Measurements from ENCODE around the gene BICDL1.
A peak's percentile ranks its signal among the peaks of the same experiment; 100 is the strongest.

The BICDL1 gene, protein sequence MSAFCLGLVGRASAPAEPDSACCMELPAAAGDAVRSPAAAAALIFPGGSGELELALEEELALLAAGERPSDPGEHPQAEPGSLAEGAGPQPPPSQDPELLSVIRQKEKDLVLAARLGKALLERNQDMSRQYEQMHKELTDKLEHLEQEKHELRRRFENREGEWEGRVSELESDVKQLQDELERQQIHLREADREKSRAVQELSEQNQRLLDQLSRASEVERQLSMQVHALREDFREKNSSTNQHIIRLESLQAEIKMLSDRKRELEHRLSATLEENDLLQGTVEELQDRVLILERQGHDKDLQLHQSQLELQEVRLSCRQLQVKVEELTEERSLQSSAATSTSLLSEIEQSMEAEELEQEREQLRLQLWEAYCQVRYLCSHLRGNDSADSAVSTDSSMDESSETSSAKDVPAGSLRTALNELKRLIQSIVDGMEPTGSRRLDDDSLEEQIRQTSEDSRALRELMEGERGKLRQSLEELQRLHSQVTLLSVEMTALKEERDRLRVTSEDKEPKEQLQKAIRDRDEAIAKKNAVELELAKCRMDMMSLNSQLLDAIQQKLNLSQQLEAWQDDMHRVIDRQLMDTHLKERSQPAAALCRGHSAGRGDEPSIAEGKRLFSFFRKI

DNA sequence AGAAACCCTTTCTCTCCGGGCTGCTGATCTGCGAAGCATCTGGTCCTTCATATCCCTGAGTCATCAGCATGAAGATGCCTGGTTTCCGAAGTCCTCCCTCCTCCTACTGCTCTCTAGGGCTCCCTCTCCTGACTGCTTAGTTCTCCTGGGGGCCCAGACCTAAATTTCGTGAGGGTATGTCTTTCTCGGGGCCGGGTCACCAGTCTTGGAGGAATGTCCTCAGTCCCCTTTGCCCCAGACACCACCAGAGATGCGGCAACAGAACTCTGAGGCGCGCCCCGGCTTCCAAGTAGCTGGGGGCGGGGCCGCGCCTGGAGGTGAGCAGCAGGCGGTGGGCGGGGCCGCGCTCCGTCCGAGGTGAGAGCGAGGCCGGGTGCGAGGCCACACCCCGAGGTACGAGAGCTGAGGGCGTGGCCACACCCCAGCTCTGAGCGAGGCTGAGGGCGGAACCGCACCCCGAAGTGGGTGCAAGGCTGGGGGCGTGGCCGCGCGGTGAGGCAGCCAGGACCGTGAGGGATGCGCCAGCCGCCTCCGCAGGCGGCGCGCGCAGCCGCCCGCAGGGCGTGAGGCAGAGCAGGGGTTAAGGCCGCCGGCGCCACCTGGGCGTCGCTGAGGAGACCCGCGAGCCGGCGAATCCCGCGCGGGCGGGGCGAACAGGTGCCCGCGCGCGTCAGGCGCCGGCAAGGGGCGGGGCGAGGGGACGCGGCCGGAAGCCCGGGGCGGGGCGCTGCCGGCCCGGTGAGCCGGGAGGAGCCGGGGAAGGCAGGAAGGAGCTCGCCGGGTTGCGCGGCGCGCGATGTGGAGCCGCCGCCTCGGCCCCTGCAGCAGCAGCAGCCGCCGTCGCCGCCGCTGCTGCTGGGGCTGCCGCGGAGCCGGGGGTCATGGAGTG, at the start of gene BICDL1:
TSS of gene BICDL1 (plus strand) at position 765 of the 889 bp plus-strand sequence. CDS start 633 bp downstream, outside the sequence.
- H2AFZ ChIP-seq (ENCODE audit: low read depth, low read length, severe bottlenecking), result peak within 1 kb of the TSS; percentile 49

GRCh38 chr12:119940897-119941296, 48.1 kb upstream of the BICDL1 start:
- H3K9ac ChIP-seq (ENCODE audit: low read length), result no peak overlapping the region
- H4K20me1 ChIP-seq (ENCODE audit: low read depth, low read length), result no peaks in the 10 kb centered on the region
- no peak overlapping the region for H3K4me3 ChIP-seq (ENCODE audit: insufficient read depth, low read length, poor library complexity, severe bottlenecking)
- H2AFZ ChIP-seq (ENCODE audit: low read depth, low read length, severe bottlenecking), result no peak overlapping the region
- H3F3A ChIP-seq (ENCODE audit: insufficient read depth), result no peaks in the 10 kb centered on the region
- no peaks in the 10 kb centered on the region for H3K27me3 ChIP-seq (ENCODE audit: low read length)
- H3K9me3 ChIP-seq (ENCODE audit: insufficient read depth, low read length), result no peaks in the 10 kb centered on the region
- H3K36me3 ChIP-seq (ENCODE audit: low read length), result no peaks in the 10 kb centered on the region
- H3K79me2 ChIP-seq (ENCODE audit: insufficient read depth, low read length), result no peaks in the 10 kb centered on the region
- no peak overlapping the region for H3K4me2 ChIP-seq (ENCODE audit: low read depth, low read length, poor library complexity, severe bottlenecking)
- H3K27ac ChIP-seq (ENCODE audit: low read depth, low read length), result no peak overlapping the region
- no peaks in the 10 kb centered on the region for H3K9me2 ChIP-seq (replicated peaks; ENCODE audit: insufficient read depth, low read length)
- TF ChIP-seq EZH2phosphoT487 (conservative IDR thresholded peaks at IDR 0.05; ENCODE audit: low read length), result no peak
- TF ChIP-seq, protein P1, sequence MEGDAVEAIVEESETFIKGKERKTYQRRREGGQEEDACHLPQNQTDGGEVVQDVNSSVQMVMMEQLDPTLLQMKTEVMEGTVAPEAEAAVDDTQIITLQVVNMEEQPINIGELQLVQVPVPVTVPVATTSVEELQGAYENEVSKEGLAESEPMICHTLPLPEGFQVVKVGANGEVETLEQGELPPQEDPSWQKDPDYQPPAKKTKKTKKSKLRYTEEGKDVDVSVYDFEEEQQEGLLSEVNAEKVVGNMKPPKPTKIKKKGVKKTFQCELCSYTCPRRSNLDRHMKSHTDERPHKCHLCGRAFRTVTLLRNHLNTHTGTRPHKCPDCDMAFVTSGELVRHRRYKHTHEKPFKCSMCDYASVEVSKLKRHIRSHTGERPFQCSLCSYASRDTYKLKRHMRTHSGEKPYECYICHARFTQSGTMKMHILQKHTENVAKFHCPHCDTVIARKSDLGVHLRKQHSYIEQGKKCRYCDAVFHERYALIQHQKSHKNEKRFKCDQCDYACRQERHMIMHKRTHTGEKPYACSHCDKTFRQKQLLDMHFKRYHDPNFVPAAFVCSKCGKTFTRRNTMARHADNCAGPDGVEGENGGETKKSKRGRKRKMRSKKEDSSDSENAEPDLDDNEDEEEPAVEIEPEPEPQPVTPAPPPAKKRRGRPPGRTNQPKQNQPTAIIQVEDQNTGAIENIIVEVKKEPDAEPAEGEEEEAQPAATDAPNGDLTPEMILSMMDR (IDR thresholded peaks at IDR 0.05; ENCODE audit: insufficient read depth, low read length, poor library complexity, severe bottlenecking), result no peak

More for the DNA sequence above, at the start of gene BICDL1:
- no peaks in the 10 kb centered on the region; the same call in 1 of the 2 replicates for H4K20me1 ChIP-seq (ENCODE audit: low read depth, low read length)
- no peaks in the 10 kb centered on the region for H3K9me3 ChIP-seq (ENCODE audit: insufficient read depth, low read length)
- H3K9ac ChIP-seq (ENCODE audit: low read length), result peak within 1 kb of the TSS; percentile 67
- TF ChIP-seq, protein P1 (IDR thresholded peaks at IDR 0.05; ENCODE audit: insufficient read depth, low read length, poor library complexity, severe bottlenecking), result no peak
- no peak for TF ChIP-seq EZH2phosphoT487 (conservative IDR thresholded peaks at IDR 0.05; ENCODE audit: low read length)
- H3K9me2 ChIP-seq (replicated peaks; ENCODE audit: insufficient read depth, low read length), result no peaks in the 10 kb centered on the region
- peaks cover 3% of the 10 kb centered on the region; the same call in 1 of the 2 replicates for H3K36me3 ChIP-seq (ENCODE audit: low read length)
- peaks cover 19% of the 10 kb centered on the region; the same call in 1 of the 2 replicates for H3F3A ChIP-seq (ENCODE audit: insufficient read depth)
- H3K79me2 ChIP-seq (ENCODE audit: insufficient read depth, low read length), result peaks cover 29% of the 10 kb centered on the region
- peak within 1 kb of the TSS; percentile 79 for H3K27ac ChIP-seq (ENCODE audit: low read depth, low read length)
- 0 out of 2 replicates have a peak, but pooled peaks cover 3% of the 10 kb centered on the region for H3K27me3 ChIP-seq (ENCODE audit: low read length)
- H3K4me2 ChIP-seq (ENCODE audit: low read depth, low read length, poor library complexity, severe bottlenecking), result peak within 1 kb of the TSS; percentile 71
- H3K4me3 ChIP-seq (ENCODE audit: insufficient read depth, low read length, poor library complexity, severe bottlenecking), result peak within 1 kb of the TSS; percentile 75

DNA sequence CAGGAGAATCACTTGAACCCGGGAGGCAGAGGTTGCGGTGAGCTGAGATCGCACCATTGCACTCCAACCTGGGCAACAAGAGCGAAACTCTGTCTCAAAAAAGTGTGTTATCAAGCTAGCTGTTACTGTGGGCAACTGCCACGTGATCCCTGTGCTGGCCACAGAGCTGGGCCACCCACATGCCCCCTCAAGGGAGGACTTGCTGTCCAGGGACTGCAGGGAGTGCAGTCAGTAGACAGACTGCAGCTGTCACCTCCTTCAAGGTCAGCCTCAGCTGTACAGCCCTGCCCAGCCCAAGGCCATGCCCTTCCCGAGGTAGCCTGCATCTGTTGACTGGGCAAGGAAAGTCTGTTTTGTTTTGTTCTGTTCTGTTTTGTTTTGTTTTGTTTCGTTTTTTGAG, 46.6 kb upstream of the BICDL1 start:
- Histone ChIP-seq H3K4me2 (ENCODE audit: low read depth, low read length, poor library complexity, severe bottlenecking) (no peak overlapping the region), H3K27me3 (ENCODE audit: low read length) (no peaks in the 10 kb centered on the region), H3F3A (ENCODE audit: insufficient read depth) (no peaks in the 10 kb centered on the region), H4K20me1 (ENCODE audit: low read depth, low read length) (no peaks in the 10 kb centered on the region), H3K79me2 (ENCODE audit: insufficient read depth, low read length) (no peaks in the 10 kb centered on the region), H3K36me3 (ENCODE audit: low read length) (no peaks in the 10 kb centered on the region), H3K27ac (ENCODE audit: low read depth, low read length) (no peak overlapping the region), H3K9ac (ENCODE audit: low read length) (no peak overlapping the region), H3K9me2 (replicated peaks; ENCODE audit: insufficient read depth, low read length) (no peaks in the 10 kb centered on the region), H3K4me3 (ENCODE audit: insufficient read depth, low read length, poor library complexity, severe bottlenecking) (no peak overlapping the region), H3K9me3 (ENCODE audit: insufficient read depth, low read length) (no peaks in the 10 kb centered on the region), H2AFZ (ENCODE audit: low read depth, low read length, severe bottlenecking) (no peak overlapping the region)
- TF ChIP-seq, protein P1 (IDR thresholded peaks at IDR 0.05; ENCODE audit: insufficient read depth, low read length, poor library complexity, severe bottlenecking), result no peak
- no peak for TF ChIP-seq EZH2phosphoT487 (conservative IDR thresholded peaks at IDR 0.05; ENCODE audit: low read length)
